ENCODE measurements around the gene SMU1. TPM values are rescaled to one million over a fixed set of nuclear protein-coding genes. Genes with fewer than 3 reads are reported as not detected.

SMU1 gene
- total RNA-seq, 1 donor = 31.1 TPM

DNA sequence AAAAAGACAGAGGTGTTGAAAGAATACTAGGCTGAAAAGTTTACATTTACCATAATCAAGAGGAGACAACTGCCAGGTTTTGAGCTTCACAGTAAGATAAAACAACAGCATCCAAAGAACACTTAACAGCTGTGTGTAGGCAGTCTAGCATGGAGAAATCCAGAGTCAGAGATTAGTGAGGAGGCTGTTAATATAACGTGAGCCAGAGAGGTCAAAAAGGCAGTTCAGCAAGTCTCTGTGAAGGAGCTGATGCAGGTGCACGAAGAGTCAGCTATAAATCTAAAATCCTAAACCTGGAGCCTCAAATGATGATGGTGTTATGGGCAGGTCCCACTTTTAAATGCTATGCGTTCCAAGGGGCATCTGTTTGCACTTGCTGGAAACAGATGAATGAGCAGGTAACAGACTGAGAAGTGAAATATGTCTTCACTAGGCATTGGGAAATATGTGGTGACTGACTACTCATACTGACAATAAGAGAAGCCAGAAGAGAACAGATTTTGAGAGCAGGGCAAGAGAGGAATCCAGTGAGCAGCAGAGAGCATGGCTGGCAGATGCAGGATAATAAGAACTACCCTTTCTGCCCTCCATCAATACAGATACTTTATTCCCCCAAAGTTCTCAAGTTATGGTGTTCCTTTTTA, 83.8 kb downstream of the SMU1 start:
- DNase-seq (ENCODE audit: insufficient read length, low spot score, missing footprints) = no peak
- no peak overlapping the region for H3K27ac ChIP-seq (ENCODE audit: low read depth, low read length)
- H3K4me2 ChIP-seq (ENCODE audit: insufficient read depth, low read length) = no peak overlapping the region
- no peaks in the 10 kb centered on the region for H3K27me3 ChIP-seq (ENCODE audit: insufficient read depth, low read length)
- H4K20me1 ChIP-seq (ENCODE audit: insufficient read depth, low read length) = peaks cover 19% of the 10 kb centered on the region
- no peak overlapping the region for H3K4me3 ChIP-seq (ENCODE audit: insufficient read depth, low read length)
- peaks cover 71% of the 10 kb centered on the region for H3K79me2 ChIP-seq (ENCODE audit: insufficient read depth, low read length)
- H3K36me3 ChIP-seq (ENCODE audit: insufficient read depth, low read length) = peaks cover 46% of the 10 kb centered on the region
- TF ChIP-seq, protein P1, sequence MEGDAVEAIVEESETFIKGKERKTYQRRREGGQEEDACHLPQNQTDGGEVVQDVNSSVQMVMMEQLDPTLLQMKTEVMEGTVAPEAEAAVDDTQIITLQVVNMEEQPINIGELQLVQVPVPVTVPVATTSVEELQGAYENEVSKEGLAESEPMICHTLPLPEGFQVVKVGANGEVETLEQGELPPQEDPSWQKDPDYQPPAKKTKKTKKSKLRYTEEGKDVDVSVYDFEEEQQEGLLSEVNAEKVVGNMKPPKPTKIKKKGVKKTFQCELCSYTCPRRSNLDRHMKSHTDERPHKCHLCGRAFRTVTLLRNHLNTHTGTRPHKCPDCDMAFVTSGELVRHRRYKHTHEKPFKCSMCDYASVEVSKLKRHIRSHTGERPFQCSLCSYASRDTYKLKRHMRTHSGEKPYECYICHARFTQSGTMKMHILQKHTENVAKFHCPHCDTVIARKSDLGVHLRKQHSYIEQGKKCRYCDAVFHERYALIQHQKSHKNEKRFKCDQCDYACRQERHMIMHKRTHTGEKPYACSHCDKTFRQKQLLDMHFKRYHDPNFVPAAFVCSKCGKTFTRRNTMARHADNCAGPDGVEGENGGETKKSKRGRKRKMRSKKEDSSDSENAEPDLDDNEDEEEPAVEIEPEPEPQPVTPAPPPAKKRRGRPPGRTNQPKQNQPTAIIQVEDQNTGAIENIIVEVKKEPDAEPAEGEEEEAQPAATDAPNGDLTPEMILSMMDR (IDR thresholded peaks at IDR 0.05; ENCODE audit: extremely low read depth, low read depth, low read length) = no peak
- H3K9me3 ChIP-seq (ENCODE audit: low read depth, low read length) = no peaks in the 10 kb centered on the region
- no peaks in the 10 kb centered on the region for H3K4me1 ChIP-seq (ENCODE audit: insufficient read depth, low read length)
- H2AFZ ChIP-seq (ENCODE audit: low read length) = no peak overlapping the region

DNA sequence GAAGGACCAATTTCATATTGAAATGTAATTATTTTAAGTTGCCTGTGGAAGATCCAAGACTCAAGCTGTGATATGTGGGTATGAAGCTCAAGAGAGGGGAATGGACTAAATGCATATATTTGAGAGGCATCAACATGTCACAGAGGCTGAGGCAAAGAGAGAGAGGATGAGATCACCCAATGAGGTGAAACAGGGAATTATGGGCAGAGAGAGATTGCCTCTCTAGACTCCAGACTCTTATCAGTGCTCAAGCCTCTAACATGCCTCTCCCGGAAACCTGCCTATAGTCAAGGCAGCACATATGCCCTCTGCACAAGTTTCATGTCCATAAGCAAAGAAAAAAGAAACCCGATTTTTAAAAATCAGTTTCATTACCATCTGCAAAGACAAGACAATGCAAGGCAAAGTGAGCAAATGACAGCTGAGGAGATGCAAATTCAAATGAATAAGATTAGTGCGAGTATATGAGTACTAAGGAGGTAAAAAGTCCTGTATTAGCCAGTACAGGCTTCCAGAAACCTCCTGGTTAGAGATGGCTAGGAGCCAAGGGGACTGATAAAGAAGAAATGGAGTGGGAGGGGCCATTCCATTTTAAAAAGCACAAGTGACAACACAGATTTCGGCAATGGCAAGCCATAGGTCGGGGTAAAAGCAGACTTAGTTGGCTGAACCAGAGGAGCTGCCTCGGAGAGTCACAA, 84.4 kb downstream of the SMU1 start:
- Histone ChIP-seq H2AFZ (ENCODE audit: low read length) (no peak overlapping the region), H4K20me1 (ENCODE audit: insufficient read depth, low read length) (peaks cover 19% of the 10 kb centered on the region), H3K4me1 (ENCODE audit: insufficient read depth, low read length) (no peaks in the 10 kb centered on the region), H3K79me2 (ENCODE audit: insufficient read depth, low read length) (peaks cover 64% of the 10 kb centered on the region), H3K36me3 (ENCODE audit: insufficient read depth, low read length) (peaks cover 49% of the 10 kb centered on the region), H3K27ac (ENCODE audit: low read depth, low read length) (no peak overlapping the region), H3K9me3 (ENCODE audit: low read depth, low read length) (no peaks in the 10 kb centered on the region), H3K4me2 (ENCODE audit: insufficient read depth, low read length) (no peak overlapping the region), H3K27me3 (ENCODE audit: insufficient read depth, low read length) (no peaks in the 10 kb centered on the region), H3K4me3 (ENCODE audit: insufficient read depth, low read length) (no peak overlapping the region)
- TF ChIP-seq, protein P1 (IDR thresholded peaks at IDR 0.05; ENCODE audit: extremely low read depth, low read depth, low read length) = no peak
- DNase-seq (ENCODE audit: insufficient read length, low spot score, missing footprints) = no peak

Other genes with a start within 250 kb of the SMU1 start
- 24.5 and 28.6 TPM in 2 replicates for gene APTX, start 75.0 kb downstream of the SMU1 start, total RNA-seq
- gene DNAJA1, start 51.4 kb downstream of the SMU1 start, total RNA-seq = 64.8 and 69.1 TPM in 2 replicates
- 63.7 and 76.3 TPM in 2 replicates for gene B4GALT1, start 90.7 kb upstream of the SMU1 start, total RNA-seq
- gene SPINK4, start 163.5 kb upstream of the SMU1 start, total RNA-seq = not detected in 2 replicates
- gene BAG1, start 188.0 kb upstream of the SMU1 start, total RNA-seq = 29.3 and 35.9 TPM in 2 replicates
- gene CHMP5, start 188.4 kb upstream of the SMU1 start, total RNA-seq = 71.0 and 71.7 TPM in 2 replicates
- gene NFX1, start 213.8 kb upstream of the SMU1 start, total RNA-seq = 34.0 and 36.2 TPM in 2 replicates